DMS114 treated with DMSO at 0.1 percent for 48 hours (cell line): Measurements from ENCODE around the gene CT45A2.
"Not testable (repeated sequence)": the region's sequence is repeated elsewhere in the genome, so short reads cannot be mapped to it uniquely, and the experiment has no call there.

Experiments
- DNase-seq: peaks from one replicate; lab custom pipeline; 2025; ENCODE audit not compliant: unreplicated experiment; lab: John Stamatoyannopoulos, UW

CT45A2 gene

GRCh38 chrX:135819912-135820311 lies at the start of gene CT45A2:
CT45A2 (minus strand) TSS chrX:135820012; CDS start chrX:135816265, 3,747 bp downstream.
- not testable (repeated sequence) for DNase-seq

GRCh38 chrX:135854438-135854837 lies 34.6 kb upstream of the CT45A2 start, which contains the start of gene CT45A8:
CT45A8 (minus strand) TSS chrX:135854538; CDS start chrX:135850783, 3,755 bp downstream.
- not testable (repeated sequence) for DNase-seq

GRCh38 chrX:135837180-135837579 lies 17.4 kb upstream of the CT45A2 start, which contains the start of gene CT45A7:
CT45A7 (minus strand) TSS chrX:135837280; CDS start chrX:135833533, 3,747 bp downstream.
- DNase-seq: not testable (repeated sequence)

GRCh38 chrX:135802687-135803086 lies 17.1 kb downstream of the CT45A2 start, which contains the start of gene CT45A6:
CT45A6 (minus strand) TSS chrX:135802787; CDS start chrX:135798993, 3,794 bp downstream.
- DNase-seq: not testable (repeated sequence)

GRCh38 chrX:135785403-135785802 lies 34.4 kb downstream of the CT45A2 start, which contains the start of gene CT45A5:
CT45A5 (minus strand) TSS chrX:135785503; CDS start chrX:135781729, 3,774 bp downstream.
- DNase-seq: not testable (repeated sequence)

GRCh38 chrX:135768091-135768490 lies 51.7 kb downstream of the CT45A2 start, which contains the start of gene CT45A3:
CT45A3 (minus strand) TSS chrX:135768191; CDS start chrX:135764444, 3,747 bp downstream.
- DNase-seq: not testable (repeated sequence)
